ENCODE data around the gene SLC38A5. TPM values are rescaled to one million over a fixed set of nuclear protein-coding genes. Genes with fewer than 3 reads are reported as not detected.

Gene SLC38A5
- total and polyA plus RNA-seq, 2 experiments from 2014 or later, result 20.7 to 47.7 TPM

DNA sequence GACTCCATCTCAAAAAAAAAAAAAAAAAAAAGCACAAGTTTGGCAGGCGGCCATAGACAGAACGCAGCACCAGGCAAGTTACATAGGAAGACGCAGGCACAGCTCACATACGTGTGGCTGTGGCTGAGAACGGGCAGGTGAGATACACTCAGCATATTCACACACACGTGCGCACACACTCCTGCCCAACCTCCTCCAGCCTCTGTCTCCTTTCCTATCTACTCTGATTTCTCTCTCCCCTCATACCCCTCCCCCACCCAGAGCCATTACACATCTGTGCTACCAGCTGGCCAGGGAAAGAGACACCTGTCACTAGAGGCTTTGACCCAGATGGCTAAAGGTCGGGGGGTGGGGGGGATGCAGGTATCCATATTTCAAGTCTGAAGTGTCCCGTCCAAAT, 2.2 kb upstream of the SLC38A5 start:
- Mint-ChIP-seq H3K27ac (no peak overlapping the region), H3K9me3 (no peaks in the 10 kb centered on the region; the same call in none of the 3 replicates), H3K27me3 (ENCODE audit: insufficient read depth, low read depth, poor library complexity) (peaks cover 15% of the 10 kb centered on the region), H3K4me3 (no peak overlapping the region), H3K36me3 (ENCODE audit: low read depth) (peaks cover 3% of the 10 kb centered on the region), H3K4me1 (peaks cover 48% of the 10 kb centered on the region)
- H3K27me3 ChIP-seq (ENCODE audit: insufficient read depth), result no peaks in the 10 kb centered on the region
- H3F3A ChIP-seq (replicated peaks; ENCODE audit: low read depth), result no peaks in the 10 kb centered on the region
- no peak overlapping the region for H3K27ac ChIP-seq (ENCODE audit: low read depth)
- peaks cover 23% of the 10 kb centered on the region for H3K79me2 ChIP-seq (replicated peaks; ENCODE audit: insufficient read depth)
- ATAC-seq (no peak), DNase-seq (ENCODE audit: low spot score) (peak; percentile 12)
- no peak overlapping the region for H3K4me2 ChIP-seq
- H3K9me2 ChIP-seq (ENCODE audit: insufficient read depth), result no peaks in the 10 kb centered on the region
- no peak overlapping the region for H2AFZ ChIP-seq
- no peak overlapping the region for H3K4me3 ChIP-seq
- TF ChIP-seq, protein P1, sequence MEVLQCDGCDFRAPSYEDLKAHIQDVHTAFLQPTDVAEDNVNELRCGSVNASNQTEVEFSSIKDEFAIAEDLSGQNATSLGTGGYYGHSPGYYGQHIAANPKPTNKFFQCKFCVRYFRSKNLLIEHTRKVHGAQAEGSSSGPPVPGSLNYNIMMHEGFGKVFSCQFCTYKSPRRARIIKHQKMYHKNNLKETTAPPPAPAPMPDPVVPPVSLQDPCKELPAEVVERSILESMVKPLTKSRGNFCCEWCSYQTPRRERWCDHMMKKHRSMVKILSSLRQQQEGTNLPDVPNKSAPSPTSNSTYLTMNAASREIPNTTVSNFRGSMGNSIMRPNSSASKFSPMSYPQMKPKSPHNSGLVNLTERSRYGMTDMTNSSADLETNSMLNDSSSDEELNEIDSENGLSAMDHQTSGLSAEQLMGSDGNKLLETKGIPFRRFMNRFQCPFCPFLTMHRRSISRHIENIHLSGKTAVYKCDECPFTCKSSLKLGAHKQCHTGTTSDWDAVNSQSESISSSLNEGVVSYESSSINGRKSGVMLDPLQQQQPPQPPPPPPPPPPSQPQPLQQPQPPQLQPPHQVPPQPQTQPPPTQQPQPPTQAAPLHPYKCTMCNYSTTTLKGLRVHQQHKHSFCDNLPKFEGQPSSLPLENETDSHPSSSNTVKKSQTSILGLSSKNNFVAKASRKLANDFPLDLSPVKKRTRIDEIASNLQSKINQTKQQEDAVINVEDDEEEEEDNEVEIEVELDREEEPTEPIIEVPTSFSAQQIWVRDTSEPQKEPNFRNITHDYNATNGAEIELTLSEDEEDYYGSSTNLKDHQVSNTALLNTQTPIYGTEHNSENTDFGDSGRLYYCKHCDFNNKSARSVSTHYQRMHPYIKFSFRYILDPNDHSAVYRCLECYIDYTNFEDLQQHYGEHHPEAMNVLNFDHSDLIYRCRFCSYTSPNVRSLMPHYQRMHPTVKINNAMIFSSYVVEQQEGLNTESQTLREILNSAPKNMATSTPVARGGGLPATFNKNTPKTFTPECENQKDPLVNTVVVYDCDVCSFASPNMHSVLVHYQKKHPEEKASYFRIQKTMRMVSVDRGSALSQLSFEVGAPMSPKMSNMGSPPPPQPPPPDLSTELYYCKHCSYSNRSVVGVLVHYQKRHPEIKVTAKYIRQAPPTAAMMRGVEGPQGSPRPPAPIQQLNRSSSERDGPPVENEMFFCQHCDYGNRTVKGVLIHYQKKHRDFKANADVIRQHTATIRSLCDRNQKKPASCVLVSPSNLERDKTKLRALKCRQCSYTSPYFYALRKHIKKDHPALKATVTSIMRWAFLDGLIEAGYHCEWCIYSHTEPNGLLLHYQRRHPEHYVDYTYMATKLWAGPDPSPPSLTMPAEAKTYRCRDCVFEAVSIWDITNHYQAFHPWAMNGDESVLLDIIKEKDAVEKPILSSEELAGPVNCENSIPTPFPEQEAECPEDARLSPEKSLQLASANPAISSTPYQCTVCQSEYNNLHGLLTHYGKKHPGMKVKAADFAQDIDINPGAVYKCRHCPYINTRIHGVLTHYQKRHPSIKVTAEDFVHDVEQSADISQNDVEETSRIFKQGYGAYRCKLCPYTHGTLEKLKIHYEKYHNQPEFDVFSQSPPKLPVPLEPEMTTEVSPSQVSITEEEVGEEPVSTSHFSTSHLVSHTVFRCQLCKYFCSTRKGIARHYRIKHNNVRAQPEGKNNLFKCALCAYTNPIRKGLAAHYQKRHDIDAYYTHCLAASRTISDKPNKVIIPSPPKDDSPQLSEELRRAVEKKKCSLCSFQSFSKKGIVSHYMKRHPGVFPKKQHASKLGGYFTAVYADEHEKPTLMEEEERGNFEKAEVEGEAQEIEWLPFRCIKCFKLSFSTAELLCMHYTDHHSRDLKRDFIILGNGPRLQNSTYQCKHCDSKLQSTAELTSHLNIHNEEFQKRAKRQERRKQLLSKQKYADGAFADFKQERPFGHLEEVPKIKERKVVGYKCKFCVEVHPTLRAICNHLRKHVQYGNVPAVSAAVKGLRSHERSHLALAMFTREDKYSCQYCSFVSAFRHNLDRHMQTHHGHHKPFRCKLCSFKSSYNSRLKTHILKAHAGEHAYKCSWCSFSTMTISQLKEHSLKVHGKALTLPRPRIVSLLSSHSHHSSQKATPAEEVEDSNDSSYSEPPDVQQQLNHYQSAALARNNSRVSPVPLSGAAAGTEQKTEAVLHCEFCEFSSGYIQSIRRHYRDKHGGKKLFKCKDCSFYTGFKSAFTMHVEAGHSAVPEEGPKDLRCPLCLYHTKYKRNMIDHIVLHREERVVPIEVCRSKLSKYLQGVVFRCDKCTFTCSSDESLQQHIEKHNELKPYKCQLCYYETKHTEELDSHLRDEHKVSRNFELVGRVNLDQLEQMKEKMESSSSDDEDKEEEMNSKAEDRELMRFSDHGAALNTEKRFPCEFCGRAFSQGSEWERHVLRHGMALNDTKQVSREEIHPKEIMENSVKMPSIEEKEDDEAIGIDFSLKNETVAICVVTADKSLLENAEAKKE (CRISPR knock-in tag; IDR thresholded peaks at IDR 0.05), result no peak
- TF ChIP-seq, protein P2, sequence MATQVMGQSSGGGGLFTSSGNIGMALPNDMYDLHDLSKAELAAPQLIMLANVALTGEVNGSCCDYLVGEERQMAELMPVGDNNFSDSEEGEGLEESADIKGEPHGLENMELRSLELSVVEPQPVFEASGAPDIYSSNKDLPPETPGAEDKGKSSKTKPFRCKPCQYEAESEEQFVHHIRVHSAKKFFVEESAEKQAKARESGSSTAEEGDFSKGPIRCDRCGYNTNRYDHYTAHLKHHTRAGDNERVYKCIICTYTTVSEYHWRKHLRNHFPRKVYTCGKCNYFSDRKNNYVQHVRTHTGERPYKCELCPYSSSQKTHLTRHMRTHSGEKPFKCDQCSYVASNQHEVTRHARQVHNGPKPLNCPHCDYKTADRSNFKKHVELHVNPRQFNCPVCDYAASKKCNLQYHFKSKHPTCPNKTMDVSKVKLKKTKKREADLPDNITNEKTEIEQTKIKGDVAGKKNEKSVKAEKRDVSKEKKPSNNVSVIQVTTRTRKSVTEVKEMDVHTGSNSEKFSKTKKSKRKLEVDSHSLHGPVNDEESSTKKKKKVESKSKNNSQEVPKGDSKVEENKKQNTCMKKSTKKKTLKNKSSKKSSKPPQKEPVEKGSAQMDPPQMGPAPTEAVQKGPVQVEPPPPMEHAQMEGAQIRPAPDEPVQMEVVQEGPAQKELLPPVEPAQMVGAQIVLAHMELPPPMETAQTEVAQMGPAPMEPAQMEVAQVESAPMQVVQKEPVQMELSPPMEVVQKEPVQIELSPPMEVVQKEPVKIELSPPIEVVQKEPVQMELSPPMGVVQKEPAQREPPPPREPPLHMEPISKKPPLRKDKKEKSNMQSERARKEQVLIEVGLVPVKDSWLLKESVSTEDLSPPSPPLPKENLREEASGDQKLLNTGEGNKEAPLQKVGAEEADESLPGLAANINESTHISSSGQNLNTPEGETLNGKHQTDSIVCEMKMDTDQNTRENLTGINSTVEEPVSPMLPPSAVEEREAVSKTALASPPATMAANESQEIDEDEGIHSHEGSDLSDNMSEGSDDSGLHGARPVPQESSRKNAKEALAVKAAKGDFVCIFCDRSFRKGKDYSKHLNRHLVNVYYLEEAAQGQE (IDR thresholded peaks at IDR 0.05; ENCODE audit: unreplicated experiment), result no peak
- no peak for TF ChIP-seq EZH2phosphoT487 (IDR thresholded peaks at IDR 0.05; ENCODE audit: unreplicated experiment)
- TF ChIP-seq CREB1 (CRISPR knock-in tag; IDR thresholded peaks at IDR 0.05; ENCODE audit: low read depth), result no peak
- H3K4me1 ChIP-seq (ENCODE audit: insufficient read depth), result peaks cover 4% of the 10 kb centered on the region; the same call in 1 of the 2 replicates
- H4K20me1 ChIP-seq (replicated peaks; ENCODE audit: insufficient read depth), result no peaks in the 10 kb centered on the region
- H3K36me3 ChIP-seq (ENCODE audit: insufficient read depth), result no peaks in the 10 kb centered on the region
